ENCODE data around the gene RPS6KA5.

- TF ChIP-seq EZH2 (IDR thresholded peaks at IDR 0.05; ENCODE audit: low read length, missing control alignments) = no peak
- no peak for TF ChIP-seq CTCF (conservative IDR thresholded peaks at IDR 0.05 in 1 of 2, IDR thresholded peaks at IDR 0.05 in 1 of 2; ENCODE audit: low read depth in 1 of 2, low read length in 2 of 2)
These were observed 230.8 kb downstream of the RPS6KA5 start for GRCh38 chr14:90829677-90830076.
